Adipose tissue (tissue), 3 donors: ENCODE measurements around the gene IRF4. TPM values are rescaled to one million over a fixed set of nuclear protein-coding genes. Genes with fewer than 3 reads are reported as not detected.

Experiments used
- H3K27ac ChIP-seq: one replicate; pipeline ENCODE4 v1.5.1; 2013; ENCODE audit warnings: low read depth, low read length
- WGBS, 3 donors: extraction: QIAGEN DNeasy Blood & Tissue Kit; methylation state at CpG; one replicate each; pipeline ENCODE4 v1.1.7; 2013; 5-methylcytosine and 5-hydroxymethylcytosine counted together
- polyA plus RNA-seq, 3 donors: library from polyadenylated mRNA; stranded (reverse); fragments of 200-250 nt; gene quantifications; one replicate each; pipeline ENCODE4 v1.2.3, GENCODE V29; 2013
- donor health status: healthy with polysubstance abuse.
- donor health status: Bipolar disorder and iron deficiency.
- donor health status: healthy.

Gene IRF4
- polyA plus RNA-seq, result 1 to 10 TPM in 1 of 3 donors, under 1 TPM in 2; 0.40 to 1.3 (median 0.83) TPM

- WGBS, 3 donors, result 1 to 2% (median 1%) methylated on average over 69 to 82 of the region's 82 CpGs
- H3K27ac ChIP-seq, result no peak within 1 kb of the TSS
Observed at GRCh38 chr6:391559-392440, at the start of gene IRF4. TSS of gene IRF4 (plus strand) at chr6:391752. CDS start at chr6:393153, 1,401 bp downstream.

DNA sequence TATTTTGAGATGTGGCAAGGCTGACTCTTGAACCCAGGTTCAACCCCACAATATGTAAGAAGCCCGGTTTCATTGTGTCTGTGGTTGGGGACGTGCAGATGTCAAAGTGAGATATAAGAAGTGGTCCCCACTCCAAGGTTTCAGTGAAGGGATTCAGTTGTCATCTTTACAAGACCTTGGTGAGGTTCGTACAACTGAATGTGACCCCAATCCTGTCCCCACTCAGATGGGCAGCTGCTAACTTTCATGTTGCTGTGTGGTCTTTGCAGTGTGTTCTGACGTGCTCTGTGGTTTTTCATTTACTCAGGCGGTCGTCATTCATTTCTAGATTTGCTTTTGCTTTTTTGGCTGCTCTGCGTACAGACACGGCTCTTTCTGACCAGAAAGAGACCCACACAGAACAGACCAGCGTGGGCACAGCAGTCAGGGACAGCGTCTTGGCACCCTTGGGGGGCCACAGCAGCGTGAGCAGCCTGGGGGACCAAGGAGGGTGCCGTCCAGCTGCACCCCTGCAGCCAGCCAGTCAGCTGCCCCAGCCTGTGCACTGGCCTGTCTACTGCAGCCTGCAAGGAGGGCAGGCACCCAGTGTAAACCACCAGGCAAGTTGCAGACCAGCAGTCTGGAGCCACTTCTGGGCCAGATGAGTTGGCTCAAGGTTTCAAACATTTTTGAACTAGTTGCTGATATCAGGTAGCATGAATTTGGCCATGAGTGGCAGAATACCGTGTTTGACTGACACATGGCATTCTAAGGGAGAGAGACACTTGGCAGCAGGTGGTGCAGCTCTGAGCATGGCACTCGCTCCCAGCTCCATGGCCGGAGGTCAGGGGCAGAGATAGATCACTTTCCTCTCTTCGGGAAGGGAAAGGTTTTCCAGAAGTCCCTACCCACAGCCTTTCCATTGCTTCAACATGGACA, 49.4 kb upstream of the IRF4 start:
- no peak overlapping the region for H3K27ac ChIP-seq
- 79 to 80% (median 79%) methylated on average over 16 of the region's 16 CpGs for WGBS, 3 donors

DNA sequence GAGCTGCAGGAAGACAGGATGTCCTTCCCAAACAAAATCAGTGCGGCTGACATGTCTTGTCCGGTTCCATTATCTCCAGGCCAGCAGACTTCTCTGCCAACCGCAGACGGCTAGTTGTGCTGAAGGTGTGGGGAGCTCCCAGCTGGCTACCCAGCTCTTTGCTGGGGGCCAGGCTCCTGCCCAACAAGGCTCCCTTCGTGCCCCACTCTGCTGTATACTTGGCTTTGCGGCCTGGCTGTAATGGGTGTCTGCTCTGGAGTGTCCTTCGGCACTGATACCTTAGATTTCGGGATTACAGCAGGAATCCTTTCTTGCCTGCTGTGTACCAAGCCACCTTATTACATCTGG, 48.7 kb upstream of the IRF4 start:
- WGBS, 3 donors, result 81 to 91% (median 88%) methylated on average over 8 of the region's 8 CpGs
- H3K27ac ChIP-seq, result no peak overlapping the region

- 78 to 88% (median 84%) methylated on average over 10 of the region's 10 CpGs for WGBS, 3 donors
- H3K27ac ChIP-seq, result no peak overlapping the region
Observed at GRCh38 chr6:343226-343935, 48.2 kb upstream of the IRF4 start.

- H3K27ac ChIP-seq, result no peak overlapping the region
- whole genome bisulfite sequencing, 3 donors, result 82 to 87% (median 87%) methylated on average over 20 of the region's 20 CpGs
Observed at GRCh38 chr6:343960-344815, 47.4 kb upstream of the IRF4 start.

DNA sequence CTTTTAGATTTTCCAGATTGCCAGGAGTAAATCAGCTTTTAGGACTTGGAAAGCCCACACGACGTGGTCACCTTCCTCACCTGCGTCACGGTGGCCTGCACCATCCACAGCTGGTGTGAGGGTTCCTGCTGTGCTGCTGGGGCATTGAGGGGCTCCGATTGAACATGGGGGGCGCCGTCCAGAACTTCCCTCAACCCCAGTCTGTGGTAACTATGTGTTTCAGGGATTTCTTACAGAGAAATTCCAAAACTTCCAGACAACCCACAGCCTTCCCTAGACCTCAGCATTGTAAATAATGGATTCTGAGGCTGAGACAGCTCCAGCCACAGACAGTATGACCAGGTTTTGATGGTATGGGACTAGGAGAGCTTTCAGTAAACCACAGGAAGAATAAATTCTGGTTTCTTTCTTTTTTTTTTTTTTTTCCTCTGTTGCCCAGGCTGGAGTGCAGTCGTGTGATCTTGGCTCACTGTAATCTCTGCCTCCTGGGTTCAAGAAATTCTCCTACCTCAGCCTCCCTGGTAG, 46.7 kb upstream of the IRF4 start:
- H3K27ac ChIP-seq, result no peak overlapping the region
- WGBS, 3 donors, result 76 to 78% (median 77%) methylated on average over 8 of the region's 8 CpGs

DNA sequence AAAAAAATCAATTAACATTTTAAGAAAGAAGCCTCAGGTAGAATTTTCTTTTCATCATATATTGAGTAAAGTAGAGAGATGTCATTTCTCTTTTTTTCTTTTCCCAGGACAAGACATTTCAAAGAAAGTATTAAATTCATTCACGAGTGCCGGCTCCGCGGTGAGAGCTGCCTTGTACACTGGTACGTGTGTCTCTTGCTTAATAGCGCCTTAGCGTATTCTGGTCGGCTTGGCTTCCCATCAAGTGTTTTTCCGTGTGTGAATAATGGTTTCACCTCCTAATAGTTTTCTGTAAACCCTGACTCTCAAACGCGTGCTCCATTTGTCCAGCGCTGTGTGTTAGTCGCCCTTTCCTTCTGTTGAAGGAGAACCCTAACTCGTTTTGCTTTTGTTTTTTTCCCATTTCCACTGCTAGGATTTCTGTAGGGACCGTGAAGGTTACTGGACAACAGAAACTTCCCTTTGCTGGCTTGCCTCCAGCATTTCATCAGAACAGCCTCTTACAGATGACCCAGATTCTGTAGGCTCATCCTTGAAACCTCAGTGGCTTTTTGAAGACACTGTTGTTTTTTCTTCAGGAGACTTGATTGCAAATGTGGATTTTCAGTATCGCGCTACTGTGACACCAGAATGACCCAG, 45.7 kb upstream of the IRF4 start:
- no peak overlapping the region for H3K27ac ChIP-seq
- 84 to 90% (median 87%) methylated on average over 17 of the region's 17 CpGs for WGBS, 3 donors

DNA sequence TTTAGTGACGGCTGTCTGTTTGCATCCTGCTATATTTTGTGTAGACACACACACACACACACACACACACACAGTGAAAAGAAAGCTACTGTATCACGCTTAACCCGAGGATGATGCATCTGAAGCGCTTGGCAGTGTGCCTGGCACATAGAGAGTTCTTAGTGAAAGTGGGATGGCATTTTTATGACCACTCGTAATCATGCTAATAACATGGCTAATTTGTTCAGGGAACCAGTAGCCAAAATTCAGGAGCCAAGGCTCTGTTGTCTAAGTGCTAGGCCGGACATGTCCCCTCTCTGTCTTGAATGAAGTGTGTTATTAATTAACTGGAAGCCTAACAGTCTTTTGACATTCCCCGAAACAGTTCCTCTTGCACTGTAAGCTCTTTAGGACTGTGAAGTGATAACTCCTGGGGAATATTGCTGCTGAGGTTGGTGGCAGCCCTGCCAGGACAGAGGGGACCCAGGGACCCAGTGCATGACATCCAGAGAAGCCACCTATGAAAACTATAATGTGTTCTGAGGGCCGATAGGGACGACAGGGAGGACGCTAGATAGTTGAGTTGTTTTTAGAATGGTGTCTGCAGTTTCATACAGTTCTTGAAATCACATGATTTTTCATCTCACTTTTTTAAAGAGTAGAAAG, 45.0 kb upstream of the IRF4 start:
- WGBS, 3 donors, result 71 to 83% (median 81%) methylated on average over 10 of the region's 10 CpGs
- H3K27ac ChIP-seq, result no peak overlapping the region

- WGBS, 3 donors, result 83 to 95% (median 89%) methylated on average over 4 of the region's 4 CpGs
- no peak overlapping the region for H3K27ac ChIP-seq
Observed at GRCh38 chr6:347232-347631, 44.3 kb upstream of the IRF4 start.

DNA sequence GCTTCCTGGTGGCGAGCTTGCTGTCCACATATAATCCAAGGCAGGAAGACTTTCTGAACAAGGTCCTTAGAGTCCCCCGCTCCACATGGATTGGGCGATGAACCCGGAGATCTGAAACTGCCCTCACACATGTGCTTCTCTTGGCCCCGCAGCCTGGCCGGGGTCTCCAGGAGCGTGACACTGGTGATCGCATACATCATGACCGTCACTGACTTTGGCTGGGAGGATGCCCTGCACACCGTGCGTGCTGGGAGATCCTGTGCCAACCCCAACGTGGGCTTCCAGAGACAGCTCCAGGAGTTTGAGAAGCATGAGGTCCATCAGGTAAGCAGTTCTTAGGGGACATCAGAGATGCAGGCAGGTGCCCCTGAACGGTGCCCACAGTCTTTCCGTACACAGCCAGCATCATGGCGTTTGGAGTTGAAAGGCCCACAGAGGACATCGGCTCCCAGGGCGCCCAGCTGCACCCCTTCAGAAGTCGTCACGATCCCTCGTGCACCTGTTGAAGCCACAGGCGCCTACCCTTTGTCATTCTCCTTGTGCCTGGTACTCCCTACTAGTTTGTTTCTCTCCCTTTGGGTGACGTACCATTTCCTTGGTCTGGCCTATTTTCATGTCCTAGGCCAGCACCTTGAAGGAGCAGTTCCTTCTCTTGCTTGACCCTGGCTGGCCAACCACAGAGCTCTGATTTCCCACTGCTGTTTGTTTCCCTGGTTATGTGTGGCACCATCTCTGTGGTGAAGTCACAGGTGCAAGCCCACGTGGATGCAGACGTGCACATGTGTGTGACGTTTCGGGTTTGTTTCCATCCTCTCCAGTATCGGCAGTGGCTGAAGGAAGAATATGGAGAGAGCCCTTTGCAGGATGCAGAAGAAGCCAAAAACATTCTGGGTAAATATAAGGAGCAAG, 43.3 kb upstream of the IRF4 start:
- WGBS, 3 donors, result 89 to 96% (median 94%) methylated on average over 27 of the region's 27 CpGs
- H3K27ac ChIP-seq, result no peak overlapping the region

GRCh38 chr6:348860-349396, 42.6 kb upstream of the IRF4 start:
- no peak overlapping the region for H3K27ac ChIP-seq
- WGBS, 3 donors, result 90 to 92% (median 92%) methylated on average over 19 to 21 of the region's 21 CpGs

DNA sequence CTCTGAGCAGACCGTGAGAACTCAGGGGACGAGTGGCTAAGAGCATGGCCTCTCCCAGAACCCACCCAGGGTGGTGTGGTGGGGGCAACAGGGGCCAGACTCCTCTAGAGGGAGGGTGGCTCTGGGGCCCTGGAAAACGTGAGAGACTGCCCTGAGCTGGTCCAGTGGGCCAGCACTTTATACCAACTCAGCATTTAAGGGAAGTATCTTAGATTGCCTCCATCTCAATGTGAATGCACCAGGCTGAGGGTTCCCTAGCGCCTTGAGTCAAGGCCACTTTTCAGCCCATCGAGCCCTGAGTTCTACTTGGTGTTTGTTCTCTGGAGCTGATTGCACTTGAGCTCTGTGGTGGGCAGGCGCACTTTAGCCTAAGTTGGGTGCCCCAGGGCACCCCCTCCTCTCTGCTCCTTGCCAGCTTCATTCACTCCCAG, 42.0 kb upstream of the IRF4 start:
- 76 to 81% (median 76%) methylated on average over 6 of the region's 6 CpGs for WGBS, 3 donors
- no peak overlapping the region for H3K27ac ChIP-seq

- 86 to 90% (median 87%) methylated on average over 9 of the region's 9 CpGs for WGBS, 3 donors
- H3K27ac ChIP-seq, result no peak overlapping the region
Observed at GRCh38 chr6:350371-350770, 41.2 kb upstream of the IRF4 start.

DNA sequence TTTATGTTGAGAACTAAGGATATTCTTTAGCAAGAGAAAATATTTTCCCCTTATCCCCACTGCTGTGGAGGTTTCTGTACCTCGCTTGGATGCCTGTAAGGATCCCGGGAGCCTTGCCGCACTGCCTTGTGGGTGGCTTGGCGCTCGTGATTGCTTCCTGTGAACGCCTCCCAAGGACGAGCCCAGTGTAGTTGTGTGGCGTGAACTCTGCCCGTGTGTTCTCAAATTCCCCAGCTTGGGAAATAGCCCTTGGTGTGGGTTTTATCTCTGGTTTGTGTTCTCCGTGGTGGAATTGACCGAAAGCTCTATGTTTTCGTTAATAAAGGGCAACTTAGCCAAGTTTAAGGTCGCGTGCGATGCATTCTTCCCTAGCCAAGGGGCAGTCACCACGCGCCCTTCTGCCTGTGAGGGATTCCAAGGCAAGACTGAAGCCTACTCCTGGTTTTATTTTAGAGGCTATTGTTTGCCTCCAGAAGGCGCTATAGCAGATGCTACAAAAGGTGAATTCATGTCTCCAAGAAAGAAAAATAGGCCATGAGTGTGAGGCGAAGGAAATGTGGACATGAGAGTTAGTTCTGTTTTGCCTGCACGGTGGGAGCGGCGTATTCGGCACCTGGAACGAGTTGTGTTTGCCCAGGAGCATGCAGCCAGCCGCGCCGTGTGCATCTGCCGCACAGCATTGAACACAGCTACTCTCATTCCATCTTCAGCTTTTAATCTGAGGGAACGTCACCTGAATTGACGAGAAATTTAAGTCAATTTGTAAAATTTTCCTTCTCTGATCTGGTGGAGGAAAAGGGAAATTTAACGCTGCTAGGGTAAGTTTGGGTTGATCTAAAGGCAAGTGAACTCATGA, 40.3 kb upstream of the IRF4 start:
- WGBS, 3 donors, result 89 to 90% (median 89%) methylated on average over 31 of the region's 31 CpGs
- no peak overlapping the region for H3K27ac ChIP-seq

DNA sequence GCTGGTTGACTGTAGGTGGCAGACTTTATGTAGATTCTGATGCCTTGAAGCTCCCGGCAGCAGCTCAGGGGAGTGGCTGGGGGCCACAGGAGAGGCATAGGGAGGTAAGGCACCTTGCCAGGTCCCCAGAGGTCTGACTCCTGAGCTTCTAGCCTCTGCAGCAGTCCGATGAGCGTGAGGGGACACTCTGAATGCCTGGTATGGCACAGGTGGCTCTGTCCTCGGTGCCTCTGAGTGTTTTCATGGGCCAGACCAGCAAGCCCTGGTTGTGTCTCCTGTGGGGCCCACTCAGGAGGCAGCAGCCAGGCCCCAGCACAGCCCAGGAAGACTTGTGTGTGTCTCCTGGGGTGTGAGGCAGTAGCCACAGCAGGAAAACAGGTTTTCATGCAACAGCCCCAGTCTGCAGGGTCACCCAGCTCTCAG, 39.7 kb upstream of the IRF4 start:
- H3K27ac ChIP-seq, result no peak overlapping the region
- WGBS, 3 donors, result 75 to 81% (median 77%) methylated on average over 4 of the region's 4 CpGs
